HG03159 (cell line): ENCODE data around the gene MRPL17.

Experiments used
- ATAC-seq: cut with Tn5 transposase; IDR thresholded peaks from one replicate; pipeline ENCODE4 v1.9.1; 2021; ENCODE audit warnings: mild to moderate bottlenecking, moderate library complexity; ENCODE audit not compliant: unreplicated experiment

Gene MRPL17

DNA sequence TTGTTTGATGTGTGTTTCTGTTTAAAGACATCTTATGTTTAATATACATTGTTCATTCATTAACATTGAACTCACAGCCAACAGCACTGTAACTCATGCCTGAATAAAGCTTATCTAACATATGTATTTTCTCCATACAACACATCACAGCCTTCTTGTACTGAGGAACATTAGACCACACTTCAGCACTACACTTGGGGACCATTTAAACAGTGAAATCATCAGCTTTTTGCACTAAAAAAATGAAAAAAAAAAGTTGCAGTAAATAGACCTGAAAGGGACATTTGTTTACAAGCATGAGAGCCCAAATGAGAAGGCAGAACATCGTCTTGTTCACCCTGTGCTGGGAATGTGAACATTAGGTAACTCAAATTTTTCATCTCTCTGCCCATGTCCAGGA lies 48.6 kb downstream of the MRPL17 start:
- ATAC-seq: no peak

GRCh38 chr11:6633422-6634408 lies 49.4 kb downstream of the MRPL17 start:
- no peak for ATAC-seq

DNA sequence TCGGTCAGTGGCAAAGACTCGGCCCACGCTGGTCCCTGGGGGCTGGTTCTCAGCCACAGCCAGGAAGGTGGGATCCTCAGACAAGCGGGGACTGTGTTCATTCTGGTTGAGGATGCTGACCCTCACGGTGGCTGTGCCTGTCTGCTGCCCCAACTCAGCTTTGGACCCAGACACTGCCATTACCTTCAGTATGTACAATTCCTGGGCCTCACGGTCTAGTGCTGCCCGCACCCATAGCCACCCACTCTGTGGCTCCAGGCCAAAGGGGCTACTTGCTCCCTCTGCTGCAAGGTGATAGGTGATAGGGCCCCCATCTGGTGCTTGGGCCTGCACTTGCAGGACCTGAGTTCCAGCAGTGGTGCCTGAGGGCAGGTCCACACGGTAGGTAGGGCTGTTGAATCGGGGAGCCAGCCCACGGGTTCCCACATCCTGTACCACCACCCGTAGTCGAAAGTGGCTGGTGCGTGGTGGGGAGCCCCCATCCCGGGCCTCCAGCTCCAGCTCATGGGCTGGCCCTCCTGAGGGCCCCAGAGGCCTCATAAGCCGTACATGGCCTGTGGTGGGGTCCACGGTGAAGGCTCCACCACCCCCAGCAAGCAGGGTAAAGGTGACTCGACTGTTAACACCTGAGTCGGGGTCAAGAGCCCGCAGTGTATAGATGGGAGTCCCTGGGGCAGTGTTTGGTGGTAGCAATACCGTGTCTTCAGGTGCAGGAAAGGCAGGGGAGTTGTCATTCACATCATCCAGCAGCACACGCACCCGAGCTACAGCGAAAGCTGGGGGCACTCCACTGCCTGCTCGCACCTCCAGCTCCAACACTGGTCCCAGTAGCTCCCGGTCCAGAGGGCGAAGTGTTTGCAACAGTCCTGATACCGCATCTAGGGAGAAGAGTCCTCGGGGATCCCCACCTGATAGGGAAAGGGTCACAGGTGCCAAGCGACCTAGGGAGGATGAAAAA lies 50.7 kb downstream of the MRPL17 start:
- ATAC-seq: no peak

DNA sequence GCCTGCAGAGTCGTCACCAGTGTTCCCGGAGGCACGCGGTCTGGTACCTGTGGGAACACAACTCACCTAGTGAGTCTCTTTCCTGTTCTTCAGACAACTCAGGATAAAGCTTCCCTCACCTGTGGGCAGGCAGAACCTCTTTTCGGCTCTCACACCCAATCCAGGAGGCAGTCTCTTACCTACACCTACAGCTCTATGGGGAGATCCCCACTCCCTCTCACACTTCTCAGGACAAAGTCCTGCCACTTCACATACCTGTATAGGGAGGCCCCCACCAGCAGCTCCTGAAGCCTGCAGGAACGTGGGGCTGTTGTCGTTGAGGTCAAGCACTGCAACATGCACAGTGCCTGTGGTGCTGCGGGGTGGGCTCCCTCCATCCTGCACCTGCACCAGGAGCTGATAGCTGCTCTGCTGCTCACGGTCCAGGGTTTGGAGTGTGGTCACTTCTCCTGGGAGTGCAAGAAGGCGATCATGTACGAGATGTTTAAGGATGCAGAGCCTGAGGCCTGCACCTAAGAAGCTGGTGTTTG lies 51.7 kb downstream of the MRPL17 start:
- no peak for ATAC-seq

DNA sequence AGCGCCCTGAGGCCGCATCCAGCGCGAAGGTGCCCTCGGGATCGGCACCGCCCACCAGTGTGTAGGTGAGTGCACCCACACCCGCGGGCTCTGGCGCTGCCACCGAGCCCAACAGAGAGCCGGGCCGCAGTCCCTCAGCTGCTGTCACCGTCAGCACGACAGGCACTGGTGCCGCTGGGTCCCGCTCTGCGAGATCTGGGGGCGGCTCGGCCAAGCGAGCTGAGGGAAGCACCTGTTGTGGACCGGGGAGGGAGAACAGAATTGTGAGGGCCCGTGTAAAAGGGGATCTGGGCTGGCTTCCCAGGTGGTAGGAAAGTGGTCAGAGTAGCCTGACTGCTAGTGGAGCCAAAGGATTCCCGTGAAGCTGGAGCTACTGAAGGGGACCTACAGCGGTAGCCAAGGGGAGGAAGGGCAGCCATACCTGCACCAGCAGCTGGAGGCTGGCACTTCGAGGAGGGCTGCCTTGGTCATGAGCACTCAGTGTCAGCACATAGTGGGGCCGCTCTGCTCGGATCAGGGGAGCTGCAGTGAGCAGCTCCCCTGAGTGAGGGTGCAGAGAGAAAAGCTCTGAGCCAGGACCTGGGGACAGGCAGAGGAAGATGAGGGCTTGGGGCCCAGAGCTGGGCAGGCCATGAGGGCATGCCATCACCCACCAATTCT lies 52.4 kb downstream of the MRPL17 start:
- no peak for ATAC-seq
